Neural cell (in vitro differentiated cells): ENCODE measurements around the gene GNB3. TPM values are rescaled to one million over a fixed set of nuclear protein-coding genes. Genes with fewer than 3 reads are reported as not detected.
"Not testable (repeated sequence)": the region's sequence is repeated elsewhere in the genome, so short reads cannot be mapped to it uniquely, and the experiment has no call there.

ENCODE experiments used
- H2AFZ ChIP-seq: fragments of 200-600, 300-800 bp; sonication (generic), shearing (Covaris generic); 2 replicates; pipeline ENCODE4 v1.6.0; 2014; ENCODE audit warnings: low read depth, mild to moderate bottlenecking, antibody characterized with exemption, low read length, moderate library complexity
- H3F3A ChIP-seq: fragments of 200-600 bp; shearing (Covaris generic); 2 replicates; pipeline ENCODE4 v1.6.1; 2016; ENCODE audit warnings: mild to moderate bottlenecking, moderate library complexity, mixed read lengths, antibody characterized with exemption, low read length; ENCODE audit not compliant: insufficient read depth, poor library complexity, severe bottlenecking
- H3K27ac ChIP-seq: fragments of 200-600, 300-800 bp; sonication (generic), shearing (Covaris generic); 2 replicates; pipeline ENCODE4 v1.5.1; 2014; ENCODE audit warnings: mild to moderate bottlenecking, low read length, moderate library complexity
- H3K27me3 ChIP-seq: fragments of 300-800, 200-600 bp; sonication (generic), shearing (Covaris generic); 2 replicates; pipeline ENCODE4 v1.6.0; 2014; ENCODE audit warnings: mild to moderate bottlenecking, low read depth, low read length, moderate library complexity; ENCODE audit not compliant: insufficient read depth
- H3K36me3 ChIP-seq: fragments of 300-800, 200-600 bp; sonication (generic), shearing (Covaris generic); 2 replicates; pipeline ENCODE4 v1.5.1; 2014; ENCODE audit warnings: mild to moderate bottlenecking, antibody characterized with exemption, low read length, moderate library complexity; ENCODE audit not compliant: insufficient read depth
- H3K4me2 ChIP-seq: fragments of 300-800, 200-600 bp; sonication (generic), shearing (Covaris generic); 2 replicates; pipeline ENCODE4 v1.6.0; 2014; ENCODE audit warnings: mild to moderate bottlenecking, low read length
- H3K4me3 ChIP-seq: fragments of 300-800, 200-600 bp; sonication (generic), shearing (Covaris generic); 2 replicates; pipeline ENCODE4 v1.5.1; 2014; ENCODE audit warnings: mild to moderate bottlenecking, low read length, moderate library complexity
- H3K79me2 ChIP-seq: fragments of 200-600 bp; shearing (Covaris generic); replicated peaks from 2 replicates; pipeline ENCODE4 v1.6.0; 2014; ENCODE audit warnings: mild to moderate bottlenecking, low read length, moderate library complexity; ENCODE audit not compliant: insufficient read depth
- H3K9ac ChIP-seq: fragments of 300-800, 200-600 bp; sonication (generic), shearing (Covaris generic); 2 replicates; pipeline ENCODE4 v1.6.1; 2016; ENCODE audit warnings: mild to moderate bottlenecking, low read length, mixed read lengths
- H3K9me2 ChIP-seq: fragments of 200-600 bp; shearing (Covaris generic); 2 replicates; pipeline ENCODE4 v1.6.1; 2016; ENCODE audit warnings: mild to moderate bottlenecking, low read length, mixed read lengths; ENCODE audit not compliant: insufficient read depth
- H3K9me3 ChIP-seq: fragments of 200-600, 300-800 bp; sonication (generic), shearing (Covaris generic); 2 replicates; pipeline ENCODE4 v1.6.1; 2016; ENCODE audit warnings: mild to moderate bottlenecking, mixed run types, low read length, moderate library complexity, mixed read lengths
- H4K20me1 ChIP-seq: fragments of 200-600 bp; shearing (Covaris generic); 2 replicates; pipeline ENCODE4 v1.6.1; 2016; ENCODE audit warnings: mild to moderate bottlenecking, mixed run types; ENCODE audit not compliant: insufficient read depth
- CTCF ChIP-seq: fragments of 450-650 bp; IDR thresholded peaks from 2 replicates; pipeline ENCODE4 v1.5.1; 2014; ENCODE audit warnings: antibody characterized with exemption, mild to moderate bottlenecking, moderate library complexity; ENCODE audit not compliant: poor library complexity, severe bottlenecking
- EP300 ChIP-seq: fragments of 450-650 bp; conservative IDR thresholded peaks from 2 replicates; pipeline ENCODE4 v1.6.1; 2014; ENCODE audit warnings: antibody characterized with exemption, mild to moderate bottlenecking, moderate library complexity; ENCODE audit not compliant: poor library complexity, severe bottlenecking
- EZH2 ChIP-seq: fragments of 200-600, 300-800 bp; shearing (Covaris generic), sonication (generic); IDR thresholded peaks from 2 replicates; pipeline ENCODE4 v1.6.1; 2014; ENCODE audit warnings: antibody characterized with exemption, low read length, borderline replicate concordance, mild to moderate bottlenecking; ENCODE audit not compliant: insufficient read depth, poor library complexity, severe bottlenecking
- MXI1 ChIP-seq: fragments of 450-650 bp; conservative IDR thresholded peaks from 2 replicates; pipeline ENCODE4 v1.6.1; 2014; ENCODE audit warnings: antibody characterized with exemption, mild to moderate bottlenecking; ENCODE audit not compliant: poor library complexity, severe bottlenecking
- POLR2AphosphoS5 ChIP-seq: IDR thresholded peaks from 2 replicates; pipeline ENCODE4 v1.6.1; 2012
- RAD21 ChIP-seq: fragments of 450-650 bp; conservative IDR thresholded peaks from 2 replicates; pipeline ENCODE4 v1.6.1; 2014; ENCODE audit warnings: antibody characterized with exemption, mild to moderate bottlenecking, moderate library complexity
- REST ChIP-seq: IDR thresholded peaks from 2 replicates; pipeline ENCODE4 v1.6.1; 2012; ENCODE audit warnings: borderline replicate concordance
- SMC3 ChIP-seq: fragments of 450-650 bp; conservative IDR thresholded peaks from 2 replicates; pipeline ENCODE4 v1.6.1; 2014; ENCODE audit warnings: antibody characterized with exemption, mild to moderate bottlenecking, moderate library complexity; ENCODE audit not compliant: poor library complexity
- TAF1 ChIP-seq: IDR thresholded peaks from 2 replicates; pipeline ENCODE4 v1.6.1; 2012; ENCODE audit warnings: low read depth
- polyA plus RNA-seq: library from polyadenylated mRNA; depleted of rRNA; stranded (reverse); fragments of >200 nt; gene quantifications from 2 replicates; pipeline ENCODE4 v1.2.3, GENCODE V29; 2014

GNB3 gene
- polyA plus RNA-seq, 1 donor from 2014 or later: 18.8 TPM

GRCh38 chr12:6891646-6892001 lies 50.9 kb downstream of the GNB3 start:
- Histone ChIP-seq H3K27me3 (no peaks in the 10 kb centered on the region), H4K20me1 (no peaks in the 10 kb centered on the region), H3K4me3 (peak overlapping the region; percentile 67), H3K4me2 (no peak overlapping the region), H3K79me2 (no peaks in the 10 kb centered on the region), H3F3A (no peaks in the 10 kb centered on the region), H3K27ac (peak overlapping the region; percentile 56), H3K9ac (peak overlapping the region; percentile 64), H3K9me3 (no peaks in the 10 kb centered on the region), H3K9me2 (no peaks in the 10 kb centered on the region), H3K36me3 (no peaks in the 10 kb centered on the region), H2AFZ (no peak overlapping the region)
- TF ChIP-seq EZH2: no peak
- TF ChIP-seq EP300: no peak
- TF ChIP-seq POLR2AphosphoS5: no peak
- no peak for TF ChIP-seq TAF1
- no peak for TF ChIP-seq SMC3
- no peak for TF ChIP-seq REST
- TF ChIP-seq RAD21: no peak
- no peak for TF ChIP-seq MXI1
- TF ChIP-seq CTCF: no peak

- not testable (repeated sequence) for H3F3A ChIP-seq, H3K27ac ChIP-seq, H3K4me2 ChIP-seq, H3K4me3 ChIP-seq, H3K27me3 ChIP-seq, H3K36me3 ChIP-seq, H3K9ac ChIP-seq, H4K20me1 ChIP-seq, H3K79me2 ChIP-seq, H3K9me3 ChIP-seq, H3K9me2 ChIP-seq, H2AFZ ChIP-seq
Measured at GRCh38 chr12:6892683-6893082, 52.0 kb downstream of the GNB3 start.

GRCh38 chr12:6894321-6894720 lies 53.6 kb downstream of the GNB3 start:
- no peak overlapping the region for H3K27ac ChIP-seq
- no peak overlapping the region for H3K4me3 ChIP-seq
- H2AFZ ChIP-seq: no peak overlapping the region
- H3F3A ChIP-seq: no peaks in the 10 kb centered on the region
- no peak overlapping the region for H3K4me2 ChIP-seq
- H3K27me3 ChIP-seq: no peaks in the 10 kb centered on the region
- no peak for TF ChIP-seq CTCF
- TF ChIP-seq SMC3: no peak
- TF ChIP-seq EZH2: no peak
- TF ChIP-seq REST: no peak
- TF ChIP-seq POLR2AphosphoS5: no peak
- no peak for TF ChIP-seq RAD21
- no peak for TF ChIP-seq EP300
- TF ChIP-seq MXI1: no peak
- no peak for TF ChIP-seq TAF1
- no peaks in the 10 kb centered on the region for H3K79me2 ChIP-seq
- no peak overlapping the region for H3K9ac ChIP-seq
- H3K36me3 ChIP-seq: no peaks in the 10 kb centered on the region
- no peaks in the 10 kb centered on the region for H3K9me3 ChIP-seq
- H4K20me1 ChIP-seq: no peaks in the 10 kb centered on the region
- H3K9me2 ChIP-seq: no peaks in the 10 kb centered on the region
